Panc1 (cell line): ENCODE results near the gene NGEF. TPM values are rescaled to one million over a fixed set of nuclear protein-coding genes. Genes with fewer than 3 reads are reported as not detected.

Experiments used
- ATAC-seq: fragments of 200-7000 bp; cut with Tn5 transposase; 2 replicates; pipeline ENCODE4 v1.9.1; 2020; ENCODE audit warnings: mild to moderate bottlenecking, moderate library complexity
- BruUV-seq: library from RNA; stranded (reverse); fragments of 400-500 nt; replicated peaks from 2 replicates; lab custom pipeline; 2021; lab: Mats Ljungman, UMichigan
- CTCF ChIA-PET: fragments of 300-600 bp; sonication (Branson Sonifier 250); formaldehyde crosslinking; loops from one replicate; lab custom pipeline; 2022; ENCODE audit warnings: antibody characterized with exemption; lab: Charles Lee
- POLR2A ChIA-PET: fragments of 300-600 bp; sonication (Branson Sonifier 250); formaldehyde crosslinking; loops from one replicate; lab custom pipeline; 2022; ENCODE audit warnings: antibody characterized with exemption; lab: Charles Lee
- DNase-seq: peaks from one replicate; pipeline ENCODE4 v3.0.0-alpha.2; 2010; ENCODE audit warnings: low read depth, low spot score
- H3K27ac ChIP-seq: 2 replicates; pipeline ENCODE4 v1.5.1; 2011; ENCODE audit warnings: mild to moderate bottlenecking, low read length, inconsistent platforms
- H3K27me3 ChIP-seq: fragments of 200-500 bp; sonication (Bioruptor generic); 2 replicates; pipeline ENCODE4 v1.6.0; 2014; ENCODE audit warnings: low read length, inconsistent platforms; ENCODE audit not compliant: control insufficient read depth, insufficient read depth
- H3K36me3 ChIP-seq: fragments of 200-500 bp; sonication (Bioruptor generic); 2 replicates; pipeline ENCODE4 v1.5.1; 2014; ENCODE audit warnings: inconsistent platforms, mild to moderate bottlenecking, low read length, moderate library complexity; ENCODE audit not compliant: control insufficient read depth, insufficient read depth
- H3K4me1 ChIP-seq: 2 replicates; pipeline ENCODE4 v1.5.1; 2011; ENCODE audit warnings: inconsistent platforms, mild to moderate bottlenecking, low read length, moderate library complexity; ENCODE audit not compliant: control insufficient read depth, insufficient read depth
- H3K4me3 ChIP-seq, 2 experiments: 2 replicates each; pipeline ENCODE4 v1.5.1; 2011 to 2012; ENCODE audit warnings: low read depth in 2 of 2, low read length in 2 of 2, mild to moderate bottlenecking in 2 of 2, inconsistent platforms in 1 of 2, moderate library complexity in 1 of 2
- H3K9me3 ChIP-seq: fragments of 200-500 bp; sonication (Bioruptor generic); 2 replicates; pipeline ENCODE4 v1.5.1; 2014; ENCODE audit warnings: low read depth, mild to moderate bottlenecking, inconsistent platforms, low read length, moderate library complexity; ENCODE audit not compliant: control insufficient read depth, insufficient read depth
- CTCF ChIP-seq: fragments of 450-650 bp; IDR thresholded peaks from 2 replicates; pipeline ENCODE4 v1.5.1; 2017; ENCODE audit warnings: mild to moderate bottlenecking
- POLR2AphosphoS5 ChIP-seq: IDR thresholded peaks from 2 replicates; pipeline ENCODE4 v1.6.1; 2012; ENCODE audit warnings: mild to moderate bottlenecking, low read depth, low read length, moderate library complexity
- REST ChIP-seq, 2 experiments: IDR thresholded peaks; 2 replicates each; pipeline ENCODE4 v1.6.1; 2011 to 2012; ENCODE audit warnings: low read depth in 2 of 2, control low read depth in 1 of 2, low read length in 1 of 2, mild to moderate bottlenecking in 1 of 2, moderate library complexity in 1 of 2; ENCODE audit not compliant: insufficient read depth in 1 of 2
- SIN3A ChIP-seq: IDR thresholded peaks from 2 replicates; pipeline ENCODE4 v1.6.1; 2012; ENCODE audit warnings: low read depth, mild to moderate bottlenecking, low read length, moderate library complexity, borderline replicate concordance; ENCODE audit not compliant: insufficient read depth
- TCF7L2 ChIP-seq: IDR thresholded peaks from 2 replicates; pipeline ENCODE4 v1.6.1; 2011; ENCODE audit warnings: mild to moderate bottlenecking, low read depth, low read length, inconsistent platforms
- in situ Hi-C: cut with HindIII; loops from 2 replicates; pipeline ENCODE4 v1.10.0; 2016; ENCODE audit warnings: low sequenced_read_pairs, low pct_unique_long_range_greater_than_20kb
- intact Hi-C: fragments of 100-400 bp; cut with micrococcal nuclease; formaldehyde crosslinking; loops from one replicate; pipeline ENCODE4 v1.10.0; 2022; ENCODE audit not compliant: unreplicated experiment
- total RNA-seq: library from RNA; stranded (reverse); gene quantifications from one replicate; pipeline ENCODE4 v1.2.1, GENCODE V29; 2021; ENCODE audit not compliant: unreplicated experiment

Gene NGEF
- total RNA-seq, 1 experiment from 2014 or later, result 17.8 TPM

- in situ Hi-C loops (no loop called here), intact Hi-C loops (no loop called here)
- H3K9me3 ChIP-seq, result peaks cover 24% of the 10 kb centered on the region
- H3K27ac ChIP-seq, result no peak overlapping the region
- no peak overlapping the region for H3K4me3 ChIP-seq
- POLR2A ChIA-PET, result no interaction called here
- H3K27me3 ChIP-seq, result no peaks in the 10 kb centered on the region
- CTCF ChIA-PET, result no interaction called here
- no peak for ATAC-seq
- DNase-seq, result no peak
- no TSS peak for BruUV-seq
- TF ChIP-seq TCF7L2 (no peak), CTCF (no peak), POLR2AphosphoS5 (no peak), REST (IDR thresholded peaks at IDR 0.05; ENCODE audit: insufficient read depth in 1 of 2, low read depth in 2 of 2, low read length in 1 of 2) (no peak), SIN3A (no peak)
- no peaks in the 10 kb centered on the region for H3K36me3 ChIP-seq
- H3K4me1 ChIP-seq, result peaks cover 5% of the 10 kb centered on the region
These were observed 101.3 kb downstream of the NGEF start for GRCh38 chr2:232911712-232912277.

- ATAC-seq, result no peak
- intact Hi-C loops (no loop called here), in situ Hi-C loops (no loop called here)
- no peak for DNase-seq
- BruUV-seq, result no TSS peak
- CTCF ChIA-PET, result interaction anchor here (0.5 kb wide), 1 partner anchor 8 kb away, joined by 4 read pairs; no protein-coding TSS in a partner anchor
- H3K4me3 ChIP-seq, result no peak overlapping the region
- peaks cover 24% of the 10 kb centered on the region for H3K9me3 ChIP-seq
- no peaks in the 10 kb centered on the region for H3K36me3 ChIP-seq
- TF ChIP-seq REST (IDR thresholded peaks at IDR 0.05; ENCODE audit: insufficient read depth in 1 of 2, low read depth in 2 of 2, low read length in 1 of 2) (no peak), POLR2AphosphoS5 (no peak), TCF7L2 (no peak), SIN3A (no peak), CTCF (no peak)
- POLR2A ChIA-PET, result no interaction called here
- H3K27ac ChIP-seq, result no peak overlapping the region
- peaks cover 5% of the 10 kb centered on the region for H3K4me1 ChIP-seq
- H3K27me3 ChIP-seq, result no peaks in the 10 kb centered on the region
These were observed 102.7 kb downstream of the NGEF start for GRCh38 chr2:232910376-232910775.
